Thymus (tissue), 14 donors: ENCODE data around the gene ZNF44. TPM values are rescaled to one million over a fixed set of nuclear protein-coding genes. Genes with fewer than 3 reads are reported as not detected.

Source experiments
- DNase-seq, 9 donors: peaks; one replicate each; pipeline ENCODE4 v3.0.0-alpha.2; 2013; ENCODE audit warnings: low spot score in 9 of 9, low read depth in 6 of 9, missing footprints in 1 of 9
- H3K27ac ChIP-seq, 2 donors: one replicate each; pipeline ENCODE4 v1.5.1; 2013; ENCODE audit warnings: control low read depth in 1 of 2, low read depth in 1 of 2, low read length in 1 of 2, mild to moderate bottlenecking in 1 of 2, moderate library complexity in 1 of 2
- H3K27me3 ChIP-seq, 2 donors: one replicate each; pipeline ENCODE4 v1.5.1; 2013; ENCODE audit warnings: low read length in 1 of 2; ENCODE audit not compliant: control insufficient read depth in 2 of 2, insufficient read depth in 1 of 2
- H3K36me3 ChIP-seq, 2 donors: one replicate each; pipeline ENCODE4 v1.5.1; 2013; ENCODE audit warnings: low read length in 1 of 2, mild to moderate bottlenecking in 1 of 2, moderate library complexity in 1 of 2; ENCODE audit not compliant: control insufficient read depth in 2 of 2, insufficient read depth in 2 of 2
- H3K4me1 ChIP-seq, 2 donors: one replicate each; pipeline ENCODE4 v1.5.1; 2013; ENCODE audit warnings: low read length in 2 of 2; ENCODE audit not compliant: control insufficient read depth in 2 of 2, insufficient read depth in 2 of 2
- H3K4me3 ChIP-seq, 2 donors: one replicate each; pipeline ENCODE4 v1.5.1; 2013; ENCODE audit warnings: low read length in 2 of 2, control low read depth in 1 of 2, mild to moderate bottlenecking in 1 of 2
- H3K9me3 ChIP-seq, 2 donors: one replicate each; pipeline ENCODE4 v1.5.1; 2013; ENCODE audit warnings: low read length in 1 of 2, mild to moderate bottlenecking in 1 of 2; ENCODE audit not compliant: control insufficient read depth in 2 of 2, insufficient read depth in 1 of 2
- WGBS: extraction: QIAGEN DNeasy Blood & Tissue Kit; methylation state at CpG from one replicate; pipeline ENCODE4 v1.1.7; 2013; 5-methylcytosine and 5-hydroxymethylcytosine counted together
- long read RNA-seq, 10 donors: transcript quantifications; one replicate each; lab custom pipeline, GENCODE V29; 2026
- polyA plus RNA-seq: library from polyadenylated mRNA; stranded (reverse); fragments of 200-250 nt; gene quantifications from one replicate; pipeline ENCODE4 v1.2.3, GENCODE V29; 2013
- total RNA-seq: library from RNA; stranded (reverse); fragments of 120-200 nt; gene quantifications from one replicate; pipeline ENCODE4 v1.2.4, GENCODE V29; 2013
- donor health status: healthy.

Gene ZNF44
- total RNA-seq (7.1 TPM), polyA plus RNA-seq (16.3 TPM)
- long read RNA-seq, donor 1, result 0 reads
- long read RNA-seq, donor 2, partial matches to known transcripts, result 0 of 4 reads
- long read RNA-seq, donor 2, other reads (novel, unspliced or antisense), result 0 of 4 reads
- long read RNA-seq, donor 3, result 0 reads
- long read RNA-seq, donor 4, partial matches to known transcripts, result 0 of 1 reads
- long read RNA-seq, donor 4, other reads (novel, unspliced or antisense), result 0 of 1 reads
- long read RNA-seq, donor 5, partial matches to known transcripts, result 15 of 16 reads
- long read RNA-seq, donor 5, other reads (novel, unspliced or antisense), result 0 of 16 reads
- long read RNA-seq, donor 6, partial matches to known transcripts, result 0 of 2 reads
- long read RNA-seq, donor 6, other reads (novel, unspliced or antisense), result 0 of 2 reads
- long read RNA-seq, donor 7, result 0 reads
- long read RNA-seq, donor 8, result 0 reads
- long read RNA-seq, donor 9, result 0 reads
- long read RNA-seq, donor 10, result 0 reads

DNA sequence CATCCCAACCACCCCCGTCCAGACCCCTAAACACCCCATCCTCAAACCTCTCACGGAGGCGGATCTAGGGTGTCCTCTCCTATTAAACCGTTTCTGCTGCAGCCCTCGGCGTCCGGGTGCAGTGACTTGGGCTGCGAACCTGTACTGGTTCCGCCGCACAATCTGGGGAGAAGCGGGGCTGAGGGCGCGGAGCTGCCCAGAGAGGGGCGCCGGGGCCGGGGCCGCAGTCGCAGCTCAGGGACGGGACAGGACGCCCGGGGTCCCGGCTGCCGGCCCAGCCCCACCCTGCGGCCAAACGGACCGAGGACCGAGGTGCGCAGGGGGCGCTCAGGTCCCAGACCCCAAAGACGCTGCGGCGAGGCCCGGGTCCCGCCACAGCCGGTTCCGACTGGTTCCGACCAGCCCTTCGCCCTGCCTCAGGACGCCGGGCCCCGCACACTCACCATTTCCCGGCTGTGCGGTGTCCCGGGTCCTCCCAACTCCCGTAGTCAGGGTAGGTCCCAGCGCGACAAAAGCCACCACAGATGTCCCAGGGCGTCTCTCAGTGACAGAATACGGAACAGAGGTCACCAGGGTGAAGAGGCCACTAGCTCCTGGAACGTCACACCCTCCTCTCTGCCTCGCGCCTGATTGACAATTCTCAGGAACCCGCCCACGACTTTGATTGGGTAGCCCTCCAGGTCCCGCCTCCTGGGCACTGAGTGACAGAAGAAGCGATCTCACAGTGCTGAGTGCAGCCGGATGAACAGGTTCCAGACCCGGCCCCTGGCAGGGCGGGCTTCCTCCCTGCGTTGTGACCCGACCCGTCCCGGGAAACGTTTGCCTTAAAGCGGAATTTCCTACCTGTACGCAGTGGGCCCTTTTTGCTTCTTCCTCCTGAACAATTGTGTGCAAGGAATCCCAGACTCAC, at the start of gene ZNF44:
Gene ZNF44, minus strand, starts transcription at position 635 of the 910 bp plus-strand sequence. Its CDS starts 189 bp downstream, at position 446.
- Histone ChIP-seq H3K4me1 (peaks cover 12 to 14% of the 10 kb centered on the region in 2 donors), H3K4me3 (peak within 1 kb of the TSS; percentile 93 to 98), H3K27me3 (no peaks in the 10 kb centered on the region), H3K9me3 (peaks cover 0 to 4% of the 10 kb centered on the region in 2 donors), H3K36me3 (no peaks in the 10 kb centered on the region), H3K27ac (peak within 1 kb of the TSS; percentile 75 to 92)
- under 1% methylated on average over 66 of the region's 66 CpGs for WGBS
- peak; percentile 91 to 99 (median 95) for DNase-seq

DNA sequence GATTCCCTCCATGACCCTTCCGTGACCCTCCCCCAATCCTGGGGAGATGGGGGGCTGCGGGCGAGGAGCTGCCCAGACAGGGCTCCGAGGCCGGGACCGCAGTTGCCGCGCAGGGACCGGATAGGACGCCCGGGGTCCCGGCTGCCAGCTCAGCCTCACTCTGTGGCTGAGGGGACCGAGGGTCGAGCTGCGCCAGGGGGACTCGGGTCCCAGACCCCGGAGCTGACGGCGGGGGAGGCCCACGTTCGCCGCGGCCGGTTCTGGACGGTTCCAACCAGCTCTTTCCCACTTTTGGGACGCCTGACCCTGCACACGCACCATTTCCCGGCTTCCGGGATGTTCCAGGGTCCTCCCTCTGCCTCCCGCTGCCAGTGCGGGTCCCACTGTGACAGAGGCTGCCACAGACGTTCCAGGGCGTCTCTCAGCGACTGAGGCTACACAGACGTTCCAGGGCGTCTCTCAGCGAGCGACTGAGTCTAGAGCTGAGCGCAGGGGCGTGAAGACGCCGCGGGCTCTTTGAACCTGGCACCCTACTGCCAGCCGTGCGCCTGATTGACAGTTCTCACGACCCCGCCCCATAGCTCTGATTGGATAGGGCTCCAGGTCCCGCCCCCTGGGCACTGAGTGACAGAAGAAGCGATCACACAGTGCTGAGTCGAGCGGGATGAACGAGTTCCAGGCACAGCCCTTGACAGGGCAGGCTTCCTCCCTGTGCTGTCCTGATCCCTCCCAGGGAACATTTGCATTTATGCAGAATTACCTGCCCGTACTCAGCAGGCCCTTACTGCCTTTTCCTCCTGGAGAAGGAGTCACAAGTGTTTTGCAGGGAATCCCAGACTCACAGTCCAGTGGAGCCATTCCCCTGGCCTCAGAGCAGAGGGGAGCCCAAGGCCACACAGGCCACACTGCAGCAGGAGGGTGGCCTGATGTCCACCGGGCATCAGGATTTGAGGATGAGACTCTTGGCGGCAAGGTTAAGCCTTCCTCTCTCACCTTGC, 38.8 kb upstream of the ZNF44 start, which contains the start of gene ZNF563:
Gene ZNF563, minus strand, starts transcription at position 472 of the 998 bp plus-strand sequence. Its CDS starts 151 bp downstream, at position 321.
- Histone ChIP-seq H3K27ac (peak within 1 kb of the TSS; percentile 93 to 97), H3K9me3 (peaks cover 0 to 1% of the 10 kb centered on the region in 2 donors), H3K36me3 (no peaks in the 10 kb centered on the region), H3K4me1 (peaks cover 20 to 23% of the 10 kb centered on the region in 2 donors), H3K4me3 (peak within 1 kb of the TSS; percentile 84 to 92), H3K27me3 (no peaks in the 10 kb centered on the region)
- WGBS, result 3% methylated on average over 55 of the region's 55 CpGs
- DNase-seq, result peak; percentile 95 to 99 (median 98)

DNA sequence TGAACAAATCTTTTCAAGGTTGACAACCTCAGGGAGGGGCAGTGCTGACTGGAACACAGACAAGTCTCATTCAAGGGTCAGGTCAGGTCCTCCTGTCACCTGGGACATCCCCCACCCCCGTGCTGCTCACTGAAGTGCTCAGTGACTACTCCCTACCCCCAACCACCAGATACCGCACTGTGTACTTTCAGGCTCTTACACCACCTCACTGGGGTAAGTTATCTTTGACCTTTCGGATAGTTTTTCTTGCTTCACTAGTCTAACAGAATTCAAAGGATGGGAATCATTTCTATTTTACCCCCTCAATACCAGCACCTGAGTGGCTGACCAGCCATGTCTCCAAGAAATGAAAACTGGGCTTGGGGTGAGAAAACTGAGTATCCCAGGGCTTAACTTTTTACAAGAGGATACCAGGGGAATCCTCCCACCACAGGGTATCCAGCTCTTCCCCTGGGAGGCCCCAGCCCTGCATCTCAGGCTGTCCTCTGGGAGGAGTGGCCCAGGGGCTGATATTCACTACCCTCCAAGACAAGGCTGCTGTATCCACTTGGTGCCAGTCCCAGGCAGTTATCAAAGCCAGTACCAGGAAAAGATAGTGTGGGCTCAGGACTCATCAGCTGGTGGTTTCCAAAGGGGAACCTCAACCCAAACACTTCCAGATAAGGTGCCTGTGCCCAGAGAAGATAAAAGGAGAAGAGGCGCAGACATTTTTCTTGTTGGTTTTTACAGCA, 36.7 kb upstream of the ZNF44 start:
- peak overlapping the region in 1 of 2 donors; percentile 20 for H3K27ac ChIP-seq
- peaks cover 20 to 23% of the 10 kb centered on the region in 2 donors for H3K4me1 ChIP-seq
- no peaks in the 10 kb centered on the region for H3K27me3 ChIP-seq
- no peaks in the 10 kb centered on the region for H3K36me3 ChIP-seq
- H3K4me3 ChIP-seq, result no peak overlapping the region
- peaks cover 0 to 1% of the 10 kb centered on the region in 2 donors for H3K9me3 ChIP-seq
- DNase-seq, result peak in 5 of 9 donors; percentile 26 to 61 (median 28)
- 61% methylated on average over 4 of the region's 4 CpGs for WGBS

DNA sequence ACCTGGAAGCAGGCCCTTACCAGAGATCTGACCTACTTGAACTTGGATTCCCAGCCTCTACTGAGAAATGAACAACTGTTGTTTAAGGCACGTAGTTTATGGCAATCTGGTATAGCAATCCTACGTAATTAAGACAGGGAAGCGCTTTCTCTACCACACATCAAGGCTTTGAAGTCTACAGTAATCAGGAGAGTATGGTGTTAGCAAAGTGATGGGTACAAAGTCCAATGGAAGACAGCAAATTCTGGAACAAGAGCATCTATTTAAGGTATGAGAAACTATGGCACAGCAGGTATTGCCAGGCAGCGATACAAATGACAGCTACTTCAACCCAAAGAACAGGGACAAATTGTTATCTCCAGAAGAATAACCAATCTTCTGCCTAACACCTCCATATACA, 35.7 kb upstream of the ZNF44 start:
- 98% methylated on average over 4 of the region's 4 CpGs for WGBS
- H3K27ac ChIP-seq, result no peak overlapping the region
- H3K9me3 ChIP-seq, result peaks cover 0 to 1% of the 10 kb centered on the region in 2 donors
- no peaks in the 10 kb centered on the region for H3K27me3 ChIP-seq
- no peaks in the 10 kb centered on the region for H3K36me3 ChIP-seq
- H3K4me3 ChIP-seq, result no peak overlapping the region
- DNase-seq, result no peak
- H3K4me1 ChIP-seq, result peaks cover 20 to 23% of the 10 kb centered on the region in 2 donors

DNA sequence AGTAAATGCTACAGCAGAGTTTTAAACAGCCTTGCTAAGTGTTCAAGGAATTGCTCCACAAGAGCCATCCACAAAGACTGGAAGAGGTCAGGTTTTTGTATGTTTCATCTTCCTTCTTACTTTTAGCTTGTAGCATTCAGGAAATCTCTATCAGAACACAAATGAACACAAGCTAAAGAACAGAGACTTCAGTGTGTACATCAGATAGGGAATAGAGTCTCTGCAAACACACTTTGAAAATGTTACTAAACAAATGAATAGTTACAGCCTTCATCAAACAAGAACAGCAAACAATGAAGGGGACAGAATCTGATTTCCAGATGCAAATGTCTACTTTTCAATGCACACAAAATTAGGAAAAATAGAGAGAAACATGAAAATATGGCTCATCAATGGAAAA, 31.0 kb upstream of the ZNF44 start:
- H3K4me3 ChIP-seq, result no peak overlapping the region
- DNase-seq, result no peak
- peaks cover 0 to 3% of the 10 kb centered on the region in 2 donors for H3K9me3 ChIP-seq
- H3K4me1 ChIP-seq, result no peaks in the 10 kb centered on the region
- no peak overlapping the region for H3K27ac ChIP-seq
- peaks cover 8 to 11% of the 10 kb centered on the region in 2 donors for H3K36me3 ChIP-seq
- no peaks in the 10 kb centered on the region for H3K27me3 ChIP-seq

DNA sequence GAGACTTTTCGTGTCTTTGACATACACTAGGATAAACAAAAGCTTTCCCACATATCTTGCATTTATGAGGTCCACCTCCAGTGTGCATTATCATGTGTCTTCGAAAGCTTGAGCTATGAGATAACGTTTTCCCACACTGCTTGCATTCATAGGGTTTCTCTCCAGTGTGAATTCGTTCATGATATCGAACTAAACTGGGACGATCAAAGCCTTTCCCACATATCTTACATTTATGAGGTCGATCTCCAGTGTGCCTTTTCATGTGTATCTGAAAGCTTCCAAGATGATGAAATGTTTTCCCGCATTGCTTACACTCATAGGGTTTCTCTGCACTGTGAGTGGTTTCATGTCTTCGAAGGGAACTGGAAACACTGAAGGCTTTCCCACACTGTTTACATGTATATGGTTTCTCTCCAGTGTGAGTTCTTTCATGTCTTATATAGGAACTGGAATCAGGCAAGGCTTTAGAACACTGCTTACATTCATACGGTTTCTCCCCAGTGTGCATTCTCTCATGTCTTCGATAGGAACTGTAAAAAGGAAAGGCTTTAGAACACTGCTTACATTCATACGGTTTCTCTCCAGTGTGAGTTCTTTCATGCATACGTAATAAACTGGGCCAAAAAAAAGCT, 24.2 kb upstream of the ZNF44 start:
- Histone ChIP-seq H3K27ac (no peak overlapping the region), H3K4me3 (no peak overlapping the region), H3K27me3 (no peaks in the 10 kb centered on the region), H3K9me3 (peaks cover 1 to 10% of the 10 kb centered on the region in 2 donors), H3K36me3 (peaks cover 29 to 33% of the 10 kb centered on the region in 2 donors), H3K4me1 (no peaks in the 10 kb centered on the region)
- DNase-seq, result no peak
- WGBS, result 98% methylated on average over 13 of the region's 13 CpGs

DNA sequence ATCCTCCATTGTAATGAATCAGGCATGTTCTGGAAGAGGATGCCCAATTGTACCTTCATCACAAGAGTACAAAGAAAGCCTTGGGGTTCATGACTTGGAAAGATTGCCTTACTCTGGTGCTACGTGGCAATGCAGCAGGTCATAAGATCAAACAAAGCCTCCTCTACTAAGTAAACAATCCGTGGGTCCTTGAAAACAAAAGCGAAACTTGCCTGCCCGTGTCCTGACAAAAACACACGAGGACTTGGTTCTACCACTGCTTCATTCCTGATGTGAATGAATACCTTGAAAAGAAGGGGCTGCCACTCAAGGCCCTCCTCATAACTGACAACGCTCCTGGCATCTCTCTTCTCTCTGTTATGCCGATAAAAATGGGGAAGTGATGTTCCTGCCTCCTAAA, 19.9 kb upstream of the ZNF44 start:
- H3K4me1 ChIP-seq, result no peaks in the 10 kb centered on the region
- H3K9me3 ChIP-seq, result peaks cover 1 to 4% of the 10 kb centered on the region in 2 donors
- no peak overlapping the region for H3K27ac ChIP-seq
- no peak for DNase-seq
- H3K36me3 ChIP-seq, result peaks cover 11 to 15% of the 10 kb centered on the region in 2 donors
- 91% methylated on average over 7 of the region's 7 CpGs for WGBS
- H3K27me3 ChIP-seq, result no peaks in the 10 kb centered on the region
- no peak overlapping the region for H3K4me3 ChIP-seq
